Measurements from ENCODE around the gene IARS1. TPM values are rescaled to one million over a fixed set of nuclear protein-coding genes. Genes with fewer than 3 reads are reported as not detected.

The IARS1 gene
- total and polyA plus RNA-seq, 2 experiments from 2014 or later, result 105 to 310 TPM

DNA sequence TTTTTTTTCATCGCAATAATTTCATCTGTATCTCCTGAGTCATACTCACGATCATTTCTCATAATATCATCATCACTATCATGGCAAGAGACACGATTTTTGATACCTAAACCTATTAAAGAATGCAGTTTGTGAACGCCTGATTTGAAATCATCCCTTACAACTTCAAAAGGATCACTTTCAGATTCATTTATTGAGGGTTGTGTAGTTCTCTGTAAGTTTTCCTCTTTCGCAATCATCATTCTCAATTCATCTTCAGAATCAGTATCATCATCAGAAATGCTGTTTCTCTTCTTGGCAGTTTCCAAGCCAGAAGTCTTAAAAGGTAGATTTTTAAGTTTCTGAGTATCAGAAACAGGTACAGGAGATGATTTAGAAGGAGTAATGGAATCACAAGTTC, 22.0 kb upstream of the IARS1 start:
- Mint-ChIP-seq H3K36me3 (ENCODE audit: low read depth) (peaks cover 58% of the 10 kb centered on the region), H3K27me3 (ENCODE audit: insufficient read depth, low read depth, poor library complexity) (no peaks in the 10 kb centered on the region), H3K27ac (no peak overlapping the region), H3K4me3 (no peak overlapping the region), H3K9me3 (no peaks in the 10 kb centered on the region), H3K4me1 (no peaks in the 10 kb centered on the region)
- H4K20me1 ChIP-seq (replicated peaks; ENCODE audit: insufficient read depth), result peaks cover 19% of the 10 kb centered on the region
- H3K27me3 ChIP-seq (ENCODE audit: insufficient read depth), result no peaks in the 10 kb centered on the region
- TF ChIP-seq, protein P1, sequence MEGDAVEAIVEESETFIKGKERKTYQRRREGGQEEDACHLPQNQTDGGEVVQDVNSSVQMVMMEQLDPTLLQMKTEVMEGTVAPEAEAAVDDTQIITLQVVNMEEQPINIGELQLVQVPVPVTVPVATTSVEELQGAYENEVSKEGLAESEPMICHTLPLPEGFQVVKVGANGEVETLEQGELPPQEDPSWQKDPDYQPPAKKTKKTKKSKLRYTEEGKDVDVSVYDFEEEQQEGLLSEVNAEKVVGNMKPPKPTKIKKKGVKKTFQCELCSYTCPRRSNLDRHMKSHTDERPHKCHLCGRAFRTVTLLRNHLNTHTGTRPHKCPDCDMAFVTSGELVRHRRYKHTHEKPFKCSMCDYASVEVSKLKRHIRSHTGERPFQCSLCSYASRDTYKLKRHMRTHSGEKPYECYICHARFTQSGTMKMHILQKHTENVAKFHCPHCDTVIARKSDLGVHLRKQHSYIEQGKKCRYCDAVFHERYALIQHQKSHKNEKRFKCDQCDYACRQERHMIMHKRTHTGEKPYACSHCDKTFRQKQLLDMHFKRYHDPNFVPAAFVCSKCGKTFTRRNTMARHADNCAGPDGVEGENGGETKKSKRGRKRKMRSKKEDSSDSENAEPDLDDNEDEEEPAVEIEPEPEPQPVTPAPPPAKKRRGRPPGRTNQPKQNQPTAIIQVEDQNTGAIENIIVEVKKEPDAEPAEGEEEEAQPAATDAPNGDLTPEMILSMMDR (conservative IDR thresholded peaks at IDR 0.05; ENCODE audit: low read depth in 2 of 2), result no peak
- TF ChIP-seq STAT1 (IDR thresholded peaks at IDR 0.05; ENCODE audit: unreplicated experiment) (no peak), EZH2 (IDR thresholded peaks at IDR 0.05; ENCODE audit: low read depth, unreplicated experiment) (no peak), NANOG (IDR thresholded peaks at IDR 0.05; ENCODE audit: borderline replicate concordance) (no peak), ZNF331 (CRISPR knock-in tag; IDR thresholded peaks at IDR 0.05; ENCODE audit: low read depth) (no peak), JUNB (IDR thresholded peaks at IDR 0.05; ENCODE audit: unreplicated experiment) (no peak), EZH2phosphoT487 (IDR thresholded peaks at IDR 0.05; ENCODE audit: unreplicated experiment) (no peak), CREB1 (CRISPR knock-in tag; IDR thresholded peaks at IDR 0.05; ENCODE audit: low read depth) (no peak), POLR2AphosphoS5 (IDR thresholded peaks at IDR 0.05; ENCODE audit: low read depth) (no peak)
- TF ChIP-seq, protein P2, sequence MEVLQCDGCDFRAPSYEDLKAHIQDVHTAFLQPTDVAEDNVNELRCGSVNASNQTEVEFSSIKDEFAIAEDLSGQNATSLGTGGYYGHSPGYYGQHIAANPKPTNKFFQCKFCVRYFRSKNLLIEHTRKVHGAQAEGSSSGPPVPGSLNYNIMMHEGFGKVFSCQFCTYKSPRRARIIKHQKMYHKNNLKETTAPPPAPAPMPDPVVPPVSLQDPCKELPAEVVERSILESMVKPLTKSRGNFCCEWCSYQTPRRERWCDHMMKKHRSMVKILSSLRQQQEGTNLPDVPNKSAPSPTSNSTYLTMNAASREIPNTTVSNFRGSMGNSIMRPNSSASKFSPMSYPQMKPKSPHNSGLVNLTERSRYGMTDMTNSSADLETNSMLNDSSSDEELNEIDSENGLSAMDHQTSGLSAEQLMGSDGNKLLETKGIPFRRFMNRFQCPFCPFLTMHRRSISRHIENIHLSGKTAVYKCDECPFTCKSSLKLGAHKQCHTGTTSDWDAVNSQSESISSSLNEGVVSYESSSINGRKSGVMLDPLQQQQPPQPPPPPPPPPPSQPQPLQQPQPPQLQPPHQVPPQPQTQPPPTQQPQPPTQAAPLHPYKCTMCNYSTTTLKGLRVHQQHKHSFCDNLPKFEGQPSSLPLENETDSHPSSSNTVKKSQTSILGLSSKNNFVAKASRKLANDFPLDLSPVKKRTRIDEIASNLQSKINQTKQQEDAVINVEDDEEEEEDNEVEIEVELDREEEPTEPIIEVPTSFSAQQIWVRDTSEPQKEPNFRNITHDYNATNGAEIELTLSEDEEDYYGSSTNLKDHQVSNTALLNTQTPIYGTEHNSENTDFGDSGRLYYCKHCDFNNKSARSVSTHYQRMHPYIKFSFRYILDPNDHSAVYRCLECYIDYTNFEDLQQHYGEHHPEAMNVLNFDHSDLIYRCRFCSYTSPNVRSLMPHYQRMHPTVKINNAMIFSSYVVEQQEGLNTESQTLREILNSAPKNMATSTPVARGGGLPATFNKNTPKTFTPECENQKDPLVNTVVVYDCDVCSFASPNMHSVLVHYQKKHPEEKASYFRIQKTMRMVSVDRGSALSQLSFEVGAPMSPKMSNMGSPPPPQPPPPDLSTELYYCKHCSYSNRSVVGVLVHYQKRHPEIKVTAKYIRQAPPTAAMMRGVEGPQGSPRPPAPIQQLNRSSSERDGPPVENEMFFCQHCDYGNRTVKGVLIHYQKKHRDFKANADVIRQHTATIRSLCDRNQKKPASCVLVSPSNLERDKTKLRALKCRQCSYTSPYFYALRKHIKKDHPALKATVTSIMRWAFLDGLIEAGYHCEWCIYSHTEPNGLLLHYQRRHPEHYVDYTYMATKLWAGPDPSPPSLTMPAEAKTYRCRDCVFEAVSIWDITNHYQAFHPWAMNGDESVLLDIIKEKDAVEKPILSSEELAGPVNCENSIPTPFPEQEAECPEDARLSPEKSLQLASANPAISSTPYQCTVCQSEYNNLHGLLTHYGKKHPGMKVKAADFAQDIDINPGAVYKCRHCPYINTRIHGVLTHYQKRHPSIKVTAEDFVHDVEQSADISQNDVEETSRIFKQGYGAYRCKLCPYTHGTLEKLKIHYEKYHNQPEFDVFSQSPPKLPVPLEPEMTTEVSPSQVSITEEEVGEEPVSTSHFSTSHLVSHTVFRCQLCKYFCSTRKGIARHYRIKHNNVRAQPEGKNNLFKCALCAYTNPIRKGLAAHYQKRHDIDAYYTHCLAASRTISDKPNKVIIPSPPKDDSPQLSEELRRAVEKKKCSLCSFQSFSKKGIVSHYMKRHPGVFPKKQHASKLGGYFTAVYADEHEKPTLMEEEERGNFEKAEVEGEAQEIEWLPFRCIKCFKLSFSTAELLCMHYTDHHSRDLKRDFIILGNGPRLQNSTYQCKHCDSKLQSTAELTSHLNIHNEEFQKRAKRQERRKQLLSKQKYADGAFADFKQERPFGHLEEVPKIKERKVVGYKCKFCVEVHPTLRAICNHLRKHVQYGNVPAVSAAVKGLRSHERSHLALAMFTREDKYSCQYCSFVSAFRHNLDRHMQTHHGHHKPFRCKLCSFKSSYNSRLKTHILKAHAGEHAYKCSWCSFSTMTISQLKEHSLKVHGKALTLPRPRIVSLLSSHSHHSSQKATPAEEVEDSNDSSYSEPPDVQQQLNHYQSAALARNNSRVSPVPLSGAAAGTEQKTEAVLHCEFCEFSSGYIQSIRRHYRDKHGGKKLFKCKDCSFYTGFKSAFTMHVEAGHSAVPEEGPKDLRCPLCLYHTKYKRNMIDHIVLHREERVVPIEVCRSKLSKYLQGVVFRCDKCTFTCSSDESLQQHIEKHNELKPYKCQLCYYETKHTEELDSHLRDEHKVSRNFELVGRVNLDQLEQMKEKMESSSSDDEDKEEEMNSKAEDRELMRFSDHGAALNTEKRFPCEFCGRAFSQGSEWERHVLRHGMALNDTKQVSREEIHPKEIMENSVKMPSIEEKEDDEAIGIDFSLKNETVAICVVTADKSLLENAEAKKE (CRISPR knock-in tag; IDR thresholded peaks at IDR 0.05), result no peak
- TF ChIP-seq, protein P3, sequence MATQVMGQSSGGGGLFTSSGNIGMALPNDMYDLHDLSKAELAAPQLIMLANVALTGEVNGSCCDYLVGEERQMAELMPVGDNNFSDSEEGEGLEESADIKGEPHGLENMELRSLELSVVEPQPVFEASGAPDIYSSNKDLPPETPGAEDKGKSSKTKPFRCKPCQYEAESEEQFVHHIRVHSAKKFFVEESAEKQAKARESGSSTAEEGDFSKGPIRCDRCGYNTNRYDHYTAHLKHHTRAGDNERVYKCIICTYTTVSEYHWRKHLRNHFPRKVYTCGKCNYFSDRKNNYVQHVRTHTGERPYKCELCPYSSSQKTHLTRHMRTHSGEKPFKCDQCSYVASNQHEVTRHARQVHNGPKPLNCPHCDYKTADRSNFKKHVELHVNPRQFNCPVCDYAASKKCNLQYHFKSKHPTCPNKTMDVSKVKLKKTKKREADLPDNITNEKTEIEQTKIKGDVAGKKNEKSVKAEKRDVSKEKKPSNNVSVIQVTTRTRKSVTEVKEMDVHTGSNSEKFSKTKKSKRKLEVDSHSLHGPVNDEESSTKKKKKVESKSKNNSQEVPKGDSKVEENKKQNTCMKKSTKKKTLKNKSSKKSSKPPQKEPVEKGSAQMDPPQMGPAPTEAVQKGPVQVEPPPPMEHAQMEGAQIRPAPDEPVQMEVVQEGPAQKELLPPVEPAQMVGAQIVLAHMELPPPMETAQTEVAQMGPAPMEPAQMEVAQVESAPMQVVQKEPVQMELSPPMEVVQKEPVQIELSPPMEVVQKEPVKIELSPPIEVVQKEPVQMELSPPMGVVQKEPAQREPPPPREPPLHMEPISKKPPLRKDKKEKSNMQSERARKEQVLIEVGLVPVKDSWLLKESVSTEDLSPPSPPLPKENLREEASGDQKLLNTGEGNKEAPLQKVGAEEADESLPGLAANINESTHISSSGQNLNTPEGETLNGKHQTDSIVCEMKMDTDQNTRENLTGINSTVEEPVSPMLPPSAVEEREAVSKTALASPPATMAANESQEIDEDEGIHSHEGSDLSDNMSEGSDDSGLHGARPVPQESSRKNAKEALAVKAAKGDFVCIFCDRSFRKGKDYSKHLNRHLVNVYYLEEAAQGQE (IDR thresholded peaks at IDR 0.05; ENCODE audit: unreplicated experiment), result no peak
- H3K4me3 ChIP-seq, result no peak overlapping the region
- no peak overlapping the region for H3K4me2 ChIP-seq
- DNase-seq (ENCODE audit: low spot score) (no peak), ATAC-seq (no peak)
- no peaks in the 10 kb centered on the region for H3K9me2 ChIP-seq (ENCODE audit: insufficient read depth)
- H3K4me1 ChIP-seq (ENCODE audit: insufficient read depth), result no peaks in the 10 kb centered on the region
- no peak overlapping the region for H2AFZ ChIP-seq
- peaks cover 22% of the 10 kb centered on the region for H3K79me2 ChIP-seq (replicated peaks; ENCODE audit: insufficient read depth)
- H3F3A ChIP-seq (replicated peaks; ENCODE audit: low read depth), result no peaks in the 10 kb centered on the region
- no peak overlapping the region for H3K27ac ChIP-seq (ENCODE audit: low read depth)
- H3K36me3 ChIP-seq (ENCODE audit: insufficient read depth), result peaks cover 35% of the 10 kb centered on the region

Measured in GM23338 (cell line).